Left lung (tissue), 14 donors: ENCODE data around the gene AKT1. TPM values are rescaled to one million over a fixed set of nuclear protein-coding genes. Genes with fewer than 3 reads are reported as not detected.

ENCODE experiments used
- ATAC-seq: fragments of 200-7000 bp; cut with Tn5 transposase; one replicate; pipeline ENCODE4 v1.9.1; 2020; ENCODE audit warnings: moderate library complexity
- DNase-seq, 4 donors: peaks; one replicate each; pipeline ENCODE4 v3.0.0-alpha.2; 2013 to 2020
- H3K27ac ChIP-seq, 2 donors: fragments of 200-600 bp; sonication (generic) in 1 of 2; one replicate each; pipeline versions ENCODE4 v1.5.0 to v1.8.0; 2020 to 2021
- H3K27me3 ChIP-seq, 2 donors: fragments of 200-600 bp; sonication (generic) in 1 of 2; one replicate each; pipeline versions ENCODE4 v1.5.0 to v1.8.0; 2020 to 2021
- H3K36me3 ChIP-seq, 2 donors: fragments of 200-600 bp; sonication (generic) in 1 of 2; one replicate each; pipeline versions ENCODE4 v1.5.0 to v1.8.0; 2020 to 2021
- H3K4me1 ChIP-seq, 2 donors: fragments of 200-600 bp; one replicate each; pipeline ENCODE4 v1.8.0; 2021
- H3K4me3 ChIP-seq, 2 donors: fragments of 200-600 bp; sonication (generic) in 1 of 2; one replicate each; pipeline versions ENCODE4 v1.5.0 to v1.8.0; 2020 to 2021; ENCODE audit warnings: mild to moderate bottlenecking in 1 of 2
- H3K9me3 ChIP-seq, 2 donors: fragments of 200-600 bp; sonication (generic) in 1 of 2; one replicate each; pipeline versions ENCODE4 v1.5.0 to v1.8.0; 2020 to 2021
- intact Hi-C, 2 donors: fragments of 100-400 bp; cut with DNase I; formaldehyde crosslinking; loops; one replicate each; pipeline versions ENCODE4 v1.11.2 to v1.14.2; 2022
- long read RNA-seq, 12 donors: library from polyadenylated mRNA in 2 of 12; unstranded in 2 of 12; transcript quantifications; one replicate each; pipeline ENCODE4 v2.0.0 and lab custom pipeline, GENCODE V29; 2019 to 2026
- polyA plus RNA-seq, 6 donors: library from polyadenylated mRNA; unstranded; fragments of 120-200 nt; gene quantifications; one replicate each; pipeline ENCODE4 v1.2.1, GENCODE V29; 2013; ENCODE audit not compliant: insufficient read length in 6 of 6
- total RNA-seq, 2 donors: library from RNA; stranded (reverse); fragmentation: NEBNext Ultra II Directional; extraction: Animal tissue kit (Norgen Biotek cat#: 25700); gene quantifications; one replicate each; pipeline ENCODE4 v1.2.1, GENCODE V29; 2021
- TF ChIP-seq, protein P1 (sequence below), 2 donors: fragments of 200-600 bp; sonication (generic) in 1 of 2; IDR thresholded peaks; one replicate each; pipeline versions ENCODE4 v1.5.0 to v1.8.0; 2021; ENCODE audit warnings: antibody characterized with exemption in 2 of 2
- donor health status: DM: no; HTN: yes; CAD: no.
- donor health status: DM: no; HTN: no; CAD: no.

Gene AKT1
- total RNA-seq: 100 to 1,000 TPM; 173 to 176 TPM
- polyA plus RNA-seq: 100 to 1,000 TPM; 144 to 214 (median 166) TPM
- long read RNA-seq, donor 1, transcript AKT1-203 (14 exons, 2,710 nt): major isoform, 25 of 64 reads
- long read RNA-seq, donor 1, partial matches to known transcripts: 33 of 64 reads
- long read RNA-seq, donor 1, other reads (novel, unspliced or antisense): 0 of 64 reads
- long read RNA-seq, donor 2, transcript AKT1-203 (14 exons, 2,710 nt): major isoform, 21 of 51 reads
- long read RNA-seq, donor 2, partial matches to known transcripts: 18 of 51 reads
- long read RNA-seq, donor 2, other reads (novel, unspliced or antisense): 0 of 51 reads
- long read RNA-seq, donor 3, transcript AKT1-203 (14 exons, 2,710 nt): major isoform, 21 of 34 reads
- long read RNA-seq, donor 3, partial matches to known transcripts: 7 of 34 reads
- long read RNA-seq, donor 3, other reads (novel, unspliced or antisense): 0 of 34 reads
- long read RNA-seq, donor 4, partial matches to known transcripts: 1 of 7 reads
- long read RNA-seq, donor 4, other reads (novel, unspliced or antisense): 3 of 7 reads
- long read RNA-seq, donor 5, transcript AKT1-203 (14 exons, 2,710 nt): major isoform, 23 of 49 reads
- long read RNA-seq, donor 5, partial matches to known transcripts: 19 of 49 reads
- long read RNA-seq, donor 5, other reads (novel, unspliced or antisense): 0 of 49 reads
- long read RNA-seq, donor 6, transcript AKT1-203 (14 exons, 2,710 nt): major isoform, 28 of 46 reads
- long read RNA-seq, donor 6, partial matches to known transcripts: 10 of 46 reads
- long read RNA-seq, donor 6, other reads (novel, unspliced or antisense): 0 of 46 reads
- long read RNA-seq, donor 7, transcript AKT1-203 (14 exons, 2,710 nt): major isoform, 7 of 14 reads
- long read RNA-seq, donor 7, partial matches to known transcripts: 5 of 14 reads
- long read RNA-seq, donor 7, other reads (novel, unspliced or antisense): 0 of 14 reads
- long read RNA-seq, donor 8, transcript AKT1-203 (14 exons, 2,710 nt): major isoform, 20 of 50 reads
- long read RNA-seq, donor 8, partial matches to known transcripts: 18 of 50 reads
- long read RNA-seq, donor 8, other reads (novel, unspliced or antisense): 0 of 50 reads
- long read RNA-seq, donor 9: 0 reads
- long read RNA-seq, donor 10, partial matches to known transcripts: 6 of 16 reads
- long read RNA-seq, donor 10, other reads (novel, unspliced or antisense): 8 of 16 reads
- long read RNA-seq, donor 11: 0 reads
- long read RNA-seq, donor 12, transcript AKT1-203 (14 exons, 2,710 nt): major isoform, 28 of 47 reads
- long read RNA-seq, donor 12, partial matches to known transcripts: 12 of 47 reads
- long read RNA-seq, donor 12, other reads (novel, unspliced or antisense): 0 of 47 reads

DNA sequence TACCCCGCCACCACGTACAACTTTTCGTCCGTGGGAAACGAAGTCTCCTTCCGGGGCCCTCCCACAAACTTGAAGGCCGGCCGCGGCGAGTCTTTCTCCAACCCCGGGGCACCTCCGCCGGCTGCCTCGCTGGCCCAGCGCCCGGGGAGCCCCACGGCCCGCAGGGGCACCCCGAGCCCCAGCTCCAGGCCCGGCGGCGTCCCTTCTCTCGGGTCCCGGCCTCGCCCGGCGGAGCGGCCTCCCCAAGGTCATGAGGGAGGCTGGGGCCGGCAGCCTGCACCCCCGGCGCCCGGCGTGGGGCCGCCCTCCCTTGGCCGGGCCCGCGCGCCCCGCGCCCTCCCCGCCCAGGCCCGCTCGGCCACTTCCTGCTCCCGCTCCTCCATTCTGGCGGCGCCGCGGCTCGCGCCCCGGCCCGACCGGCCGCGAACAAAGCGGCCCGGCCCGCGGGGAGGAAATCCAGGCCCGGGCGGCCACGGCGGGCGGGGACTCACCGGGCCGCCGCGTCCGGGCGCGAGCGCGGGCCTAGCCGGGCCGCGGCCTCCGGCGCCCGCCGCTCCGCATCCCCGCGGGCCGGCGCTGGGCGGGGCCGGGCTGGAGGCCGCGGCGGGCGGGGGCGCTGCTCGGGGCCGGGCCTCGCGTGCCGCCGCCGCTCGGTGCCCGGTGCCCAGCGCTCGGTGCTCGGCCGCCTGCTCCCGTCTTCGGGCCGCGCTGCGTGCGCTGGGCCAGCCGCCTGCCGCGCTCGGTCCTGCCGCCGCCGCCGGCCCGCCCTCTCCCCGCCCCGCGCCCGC is at the start of gene AKT1:
TSS of gene AKT1 (minus strand) at position 756 of the 788 bp plus-strand sequence. CDS start 3,105 bp downstream, outside the sequence.
- Histone ChIP-seq H3K4me1 (peaks cover 29 to 77% of the 10 kb centered on the region in 2 donors), H3K36me3 (peaks cover 0 to 25% of the 10 kb centered on the region in 2 donors), H3K9me3 (no peaks in the 10 kb centered on the region), H3K27ac (peak within 1 kb of the TSS; percentile 79 to 81), H3K27me3 (peaks cover 0 to 4% of the 10 kb centered on the region in 2 donors), H3K4me3 (peak within 1 kb of the TSS; percentile 73 to 86)
- no peak for ATAC-seq
- DNase-seq: peak in 1 of 4 donors; percentile 92
- intact Hi-C loops: no loop called here
- TF ChIP-seq, protein P1, sequence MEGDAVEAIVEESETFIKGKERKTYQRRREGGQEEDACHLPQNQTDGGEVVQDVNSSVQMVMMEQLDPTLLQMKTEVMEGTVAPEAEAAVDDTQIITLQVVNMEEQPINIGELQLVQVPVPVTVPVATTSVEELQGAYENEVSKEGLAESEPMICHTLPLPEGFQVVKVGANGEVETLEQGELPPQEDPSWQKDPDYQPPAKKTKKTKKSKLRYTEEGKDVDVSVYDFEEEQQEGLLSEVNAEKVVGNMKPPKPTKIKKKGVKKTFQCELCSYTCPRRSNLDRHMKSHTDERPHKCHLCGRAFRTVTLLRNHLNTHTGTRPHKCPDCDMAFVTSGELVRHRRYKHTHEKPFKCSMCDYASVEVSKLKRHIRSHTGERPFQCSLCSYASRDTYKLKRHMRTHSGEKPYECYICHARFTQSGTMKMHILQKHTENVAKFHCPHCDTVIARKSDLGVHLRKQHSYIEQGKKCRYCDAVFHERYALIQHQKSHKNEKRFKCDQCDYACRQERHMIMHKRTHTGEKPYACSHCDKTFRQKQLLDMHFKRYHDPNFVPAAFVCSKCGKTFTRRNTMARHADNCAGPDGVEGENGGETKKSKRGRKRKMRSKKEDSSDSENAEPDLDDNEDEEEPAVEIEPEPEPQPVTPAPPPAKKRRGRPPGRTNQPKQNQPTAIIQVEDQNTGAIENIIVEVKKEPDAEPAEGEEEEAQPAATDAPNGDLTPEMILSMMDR (IDR thresholded peaks at IDR 0.05): no peak

DNA sequence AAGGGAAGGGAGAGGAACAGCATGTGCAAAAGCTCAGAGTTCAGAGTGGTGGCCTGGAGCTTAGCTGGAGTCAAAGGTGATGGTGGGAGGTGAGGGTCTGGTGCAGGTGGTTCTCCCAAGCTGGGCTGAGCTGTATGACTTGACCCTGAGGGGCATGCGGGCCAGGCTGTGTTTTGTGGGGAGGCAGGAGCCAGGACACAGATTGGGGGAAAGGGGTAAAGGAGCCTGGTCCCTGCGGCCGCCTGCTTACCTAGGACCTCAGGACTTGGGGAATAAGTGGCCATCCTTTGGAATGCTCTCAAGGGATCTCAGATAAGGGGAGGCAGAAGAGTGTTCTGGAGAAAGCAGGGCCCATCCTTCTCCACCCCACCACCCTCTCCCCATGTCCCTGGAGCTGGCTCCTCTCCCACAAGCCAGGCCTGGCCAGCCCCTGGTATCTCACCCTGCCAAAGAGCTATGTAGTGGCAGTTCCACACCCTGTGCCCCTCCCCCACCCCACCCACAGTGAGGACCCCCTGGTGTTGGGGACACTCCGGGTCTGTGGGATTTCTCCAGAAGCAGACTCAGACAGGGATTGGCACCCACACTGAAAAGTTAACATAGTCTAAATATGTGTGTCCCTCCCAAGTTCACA is 49.6 kb upstream of the AKT1 start:
- Histone ChIP-seq H3K27me3 (peaks cover 37 to 64% of the 10 kb centered on the region in 2 donors), H3K4me3 (no peak overlapping the region), H3K27ac (no peak overlapping the region), H3K4me1 (peaks cover 6 to 16% of the 10 kb centered on the region in 2 donors), H3K36me3 (no peaks in the 10 kb centered on the region), H3K9me3 (no peaks in the 10 kb centered on the region)
- intact Hi-C loops: no loop called here
- no peak for ATAC-seq
- TF ChIP-seq, protein P1 (IDR thresholded peaks at IDR 0.05): no peak
- no peak for DNase-seq

DNA sequence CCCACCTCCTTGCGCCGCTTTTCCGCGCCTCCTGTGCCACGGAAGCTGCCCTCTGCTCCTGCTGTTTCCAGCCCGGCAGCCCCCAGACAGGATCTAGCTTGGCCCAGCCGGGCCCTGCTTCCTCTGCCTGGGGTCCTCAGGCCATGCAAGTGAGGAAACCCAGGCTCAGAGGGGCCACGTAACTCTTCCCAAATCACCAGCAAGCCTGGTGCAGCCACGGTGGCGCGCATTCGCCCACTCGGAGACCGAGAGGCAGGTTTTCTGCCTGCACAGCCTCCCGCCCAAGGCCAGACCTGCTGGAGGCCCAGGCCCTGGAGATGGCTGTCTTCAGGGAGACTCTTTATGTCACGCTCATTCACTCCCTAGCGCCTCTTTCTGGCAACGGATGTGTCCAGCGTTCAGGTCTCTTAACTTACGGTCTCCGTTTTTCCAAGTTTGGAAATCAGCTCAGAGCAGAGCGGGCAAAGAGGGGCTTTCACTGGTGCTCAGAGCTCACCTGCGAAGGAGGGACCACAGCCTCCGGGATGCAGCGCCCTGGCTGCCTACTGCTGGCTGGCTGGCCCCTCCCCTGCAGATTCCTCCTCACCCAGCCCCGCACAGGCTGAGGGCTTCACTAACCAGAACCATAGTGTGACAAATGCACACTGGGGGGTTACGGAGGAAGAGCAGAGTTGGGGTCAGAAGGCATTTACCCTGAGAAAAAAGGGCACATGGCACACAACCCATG is 48.9 kb upstream of the AKT1 start:
- Histone ChIP-seq H3K27me3 (peaks cover 37 to 62% of the 10 kb centered on the region in 2 donors), H3K27ac (no peak overlapping the region), H3K4me3 (peak overlapping the region in 1 of 2 donors; percentile 27), H3K9me3 (no peaks in the 10 kb centered on the region), H3K4me1 (peaks cover 6 to 16% of the 10 kb centered on the region in 2 donors), H3K36me3 (no peaks in the 10 kb centered on the region)
- DNase-seq: peak in 1 of 4 donors; percentile 70
- peak; percentile 30 for ATAC-seq
- intact Hi-C loops: no loop called here
- TF ChIP-seq, protein P1 (IDR thresholded peaks at IDR 0.05): no peak
